NCI-H128 (cell line): ENCODE measurements around the gene FCGR3B.
"Not testable (repeated sequence)": the region's sequence is repeated elsewhere in the genome, so short reads cannot be mapped to it uniquely, and the experiment has no call there.

Source experiments
- DNase-seq: peaks from one replicate; lab custom pipeline; 2025; ENCODE audit not compliant: unreplicated experiment; lab: John Stamatoyannopoulos, UW

Gene FCGR3B

DNA sequence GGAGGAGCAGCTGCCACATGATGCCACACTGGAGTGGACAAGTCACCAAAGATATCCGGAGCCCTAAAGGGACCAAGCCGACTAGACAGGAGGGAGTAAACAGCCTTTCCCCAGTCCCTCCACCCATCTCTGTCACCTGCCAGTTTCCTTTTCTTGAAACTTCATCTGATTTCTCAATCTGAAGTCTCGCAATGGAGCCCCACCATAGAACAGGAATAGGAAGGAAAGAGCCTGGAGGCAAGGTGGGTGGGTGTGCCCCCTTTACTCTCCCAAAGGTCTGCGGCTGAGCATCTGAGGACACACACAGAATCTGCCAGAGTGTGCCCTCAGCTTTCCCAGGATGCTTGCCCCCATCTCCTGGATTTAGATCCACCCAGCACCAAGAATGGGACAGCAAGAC is at the start of gene FCGR3B:
Gene FCGR3B, minus strand, starts transcription at position 101 of the 400 bp plus-strand sequence. Its CDS starts 82 bp downstream, at position 19.
- DNase-seq: no peak

- DNase-seq: no peak
Measured at GRCh38 chr1:161678500-161678899, 47.5 kb upstream of the FCGR3B start.

DNA sequence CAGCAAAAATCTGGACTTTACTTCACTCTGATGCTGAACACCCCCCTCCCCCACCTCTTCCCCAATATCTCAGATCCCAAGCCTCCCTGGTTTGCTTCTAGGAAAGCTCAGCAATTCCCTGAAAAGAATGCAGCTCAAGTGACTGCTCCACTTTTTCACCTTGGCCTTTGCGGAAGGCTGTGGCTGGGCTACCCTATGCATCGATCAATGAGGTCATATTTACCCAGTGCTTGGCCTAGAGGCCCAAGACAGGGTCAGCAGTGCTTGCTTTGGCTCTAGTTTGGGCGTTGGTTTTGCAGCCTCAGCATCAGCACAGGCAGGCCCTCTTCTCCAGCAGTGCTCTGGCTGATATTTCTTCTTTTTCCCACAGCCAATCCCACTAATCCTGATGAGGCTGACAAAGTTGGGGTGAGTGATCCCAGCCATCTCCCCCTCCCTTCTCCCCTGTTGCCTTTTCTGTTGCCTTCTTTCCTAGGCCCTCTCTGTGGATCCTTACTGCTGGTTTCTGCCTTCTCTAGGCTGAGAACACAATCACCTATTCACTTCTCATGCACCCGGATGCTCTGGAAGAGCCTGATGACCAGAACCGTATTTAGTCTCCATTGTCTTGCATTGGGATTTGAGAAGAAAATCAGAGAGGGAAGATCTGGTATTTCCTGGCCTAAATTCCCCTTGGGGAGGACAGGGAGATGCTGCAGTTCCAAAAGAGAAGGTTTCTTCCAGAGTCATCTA is 46.1 kb upstream of the FCGR3B start:
- DNase-seq: no peak

GRCh38 chr1:161676441-161676840 is 45.5 kb upstream of the FCGR3B start:
- DNase-seq: no peak

- not testable (repeated sequence) for DNase-seq
Measured at GRCh38 chr1:161674908-161675307, 43.9 kb upstream of the FCGR3B start.

GRCh38 chr1:161674447-161674846 is 43.5 kb upstream of the FCGR3B start:
- not testable (repeated sequence) for DNase-seq

- DNase-seq: not testable (repeated sequence)
Measured at GRCh38 chr1:161673437-161673836, 42.5 kb upstream of the FCGR3B start.

- DNase-seq: not testable (repeated sequence)
Measured at GRCh38 chr1:161671045-161672020, 40.4 kb upstream of the FCGR3B start.

DNA sequence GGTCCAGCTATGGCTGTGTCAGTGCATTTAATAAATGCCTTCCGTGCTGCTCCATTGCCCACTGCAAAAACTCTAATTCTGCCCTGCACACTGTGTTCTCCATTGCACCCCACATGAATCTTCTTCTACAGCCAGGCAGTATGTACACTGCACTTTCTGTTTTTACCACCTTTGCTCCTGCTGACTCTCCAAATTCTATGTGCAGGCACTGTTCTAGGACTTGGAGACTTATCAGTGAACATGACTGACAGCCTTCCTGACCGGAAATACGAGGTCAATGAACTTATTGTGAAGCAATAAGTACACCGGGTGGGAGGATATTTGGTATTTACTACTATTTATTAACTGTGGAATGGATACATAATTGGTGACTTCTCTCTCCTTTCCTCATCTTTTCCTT is 33.7 kb upstream of the FCGR3B start:
- not testable (repeated sequence) for DNase-seq

- not testable (repeated sequence) for DNase-seq
Measured at GRCh38 chr1:161663569-161663968, 32.6 kb upstream of the FCGR3B start.

DNA sequence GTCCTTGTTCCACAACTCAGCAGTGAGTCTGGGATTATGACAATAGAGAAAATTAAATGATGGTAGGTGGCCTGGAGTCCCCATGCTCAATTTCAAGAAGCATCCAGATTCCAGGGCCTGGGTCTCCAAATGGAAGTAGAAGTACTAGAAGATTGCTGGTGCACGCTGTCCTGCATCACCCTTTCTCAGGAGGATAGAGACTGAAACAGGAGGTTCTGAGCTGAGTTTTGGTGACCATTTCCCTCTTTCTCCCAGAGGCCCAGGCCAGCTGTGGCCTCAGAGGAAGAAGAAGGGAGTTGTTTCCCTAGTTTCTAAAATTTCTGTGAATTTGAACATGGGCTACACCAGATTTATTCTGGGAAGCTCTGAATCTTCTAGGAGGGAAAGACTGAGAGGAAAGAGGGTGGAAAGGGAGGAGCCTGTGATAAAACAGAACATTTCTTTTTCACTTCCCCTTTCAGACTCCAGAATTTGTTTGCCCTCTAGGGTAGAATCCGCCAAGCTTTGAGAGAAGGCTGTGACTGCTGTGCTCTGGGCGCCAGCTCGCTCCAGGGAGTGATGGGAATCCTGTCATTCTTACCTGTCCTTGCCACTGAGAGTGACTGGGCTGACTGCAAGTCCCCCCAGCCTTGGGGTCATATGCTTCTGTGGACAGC is 31.8 kb upstream of the FCGR3B start, which contains the start of gene FCGR2B:
Gene FCGR2B, plus strand, starts transcription at position 460 of the 656 bp plus-strand sequence. Its CDS starts 99 bp downstream, at position 559.
- DNase-seq: not testable (repeated sequence)

GRCh38 chr1:161661660-161662311 is 30.8 kb upstream of the FCGR3B start:
- DNase-seq: not testable (repeated sequence)

DNA sequence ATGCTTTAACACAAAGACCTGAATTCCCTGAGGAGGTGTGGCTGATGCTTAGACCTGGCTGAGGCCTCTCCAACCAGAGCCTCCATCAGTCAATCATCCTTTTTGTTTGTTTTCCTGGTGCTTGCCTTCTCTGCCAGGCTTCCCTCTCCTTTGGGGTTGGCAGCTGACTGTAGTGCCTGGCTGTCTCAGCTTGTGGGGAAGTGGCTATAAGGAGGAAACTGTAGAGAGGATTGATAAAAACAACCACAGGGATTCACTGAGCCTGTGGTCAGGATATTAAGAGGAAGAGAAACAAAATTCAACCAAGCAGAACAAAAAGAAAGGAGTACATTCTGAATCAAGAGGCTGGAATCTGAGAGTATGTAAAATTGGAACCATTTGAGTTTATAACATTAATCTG is 27.5 kb upstream of the FCGR3B start:
- not testable (repeated sequence) for DNase-seq

- DNase-seq: not testable (repeated sequence)
Measured at GRCh38 chr1:161653971-161654370, 23.0 kb upstream of the FCGR3B start.

- not testable (repeated sequence) for DNase-seq
Measured at GRCh38 chr1:161653541-161653940, 22.6 kb upstream of the FCGR3B start.

DNA sequence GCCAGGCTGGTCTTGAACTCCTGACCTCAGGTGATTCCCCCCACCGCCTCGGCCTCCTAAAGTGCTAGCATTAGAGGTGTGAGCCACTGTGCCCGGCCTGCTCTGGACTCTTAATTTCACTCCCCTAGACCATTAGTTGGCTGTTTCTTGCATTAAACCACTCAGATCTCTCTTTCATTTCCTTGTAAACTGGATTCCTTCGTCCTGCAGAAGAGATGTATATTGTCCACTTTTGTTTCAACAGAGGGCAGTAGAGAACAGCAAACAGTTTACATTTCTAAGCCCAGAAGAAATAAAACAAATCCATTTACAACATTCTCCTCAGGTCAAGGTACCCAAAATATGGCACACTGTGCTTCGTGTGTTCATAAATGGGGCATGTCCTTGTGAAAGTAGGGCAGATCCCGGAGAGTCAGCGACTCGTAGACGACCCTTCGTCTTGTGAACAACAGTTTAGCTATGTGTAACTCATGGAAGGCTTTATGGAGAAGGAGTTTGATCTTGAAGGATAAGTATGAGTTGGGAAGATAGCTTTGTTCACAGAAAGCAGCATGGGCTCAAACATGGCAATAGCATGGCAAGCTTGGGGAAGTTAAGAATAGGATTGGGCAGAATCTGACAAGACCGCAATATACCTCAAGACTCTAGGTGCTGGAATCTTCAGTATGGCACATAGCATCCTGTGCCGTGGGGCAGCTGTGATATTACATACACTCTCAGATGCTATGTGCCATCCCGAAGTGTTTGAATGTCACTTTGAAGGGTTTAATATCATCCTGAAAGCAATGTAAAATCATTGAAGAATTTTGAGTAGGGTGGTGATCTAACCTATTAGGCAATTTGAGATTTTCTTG is 16.8 kb upstream of the FCGR3B start:
- DNase-seq: not testable (repeated sequence)

DNA sequence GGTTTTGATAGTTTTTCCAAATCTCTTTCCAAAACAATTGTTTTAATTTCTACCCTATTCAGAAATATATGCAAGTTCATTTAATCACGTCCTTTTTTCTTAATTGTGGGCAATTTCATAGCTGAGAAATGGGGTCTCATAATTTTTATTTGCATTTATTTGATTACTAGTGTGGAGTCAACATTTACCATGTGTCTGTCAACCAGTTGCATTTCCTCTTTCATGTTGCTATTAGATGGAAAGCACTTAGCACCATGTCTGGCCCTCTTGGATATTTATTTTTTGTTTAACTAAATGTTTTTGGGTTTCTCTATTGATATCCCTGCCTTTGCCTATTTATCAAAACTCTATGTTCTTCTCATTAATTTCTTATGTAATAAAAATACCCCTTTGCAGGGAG is 13.9 kb upstream of the FCGR3B start:
- not testable (repeated sequence) for DNase-seq

DNA sequence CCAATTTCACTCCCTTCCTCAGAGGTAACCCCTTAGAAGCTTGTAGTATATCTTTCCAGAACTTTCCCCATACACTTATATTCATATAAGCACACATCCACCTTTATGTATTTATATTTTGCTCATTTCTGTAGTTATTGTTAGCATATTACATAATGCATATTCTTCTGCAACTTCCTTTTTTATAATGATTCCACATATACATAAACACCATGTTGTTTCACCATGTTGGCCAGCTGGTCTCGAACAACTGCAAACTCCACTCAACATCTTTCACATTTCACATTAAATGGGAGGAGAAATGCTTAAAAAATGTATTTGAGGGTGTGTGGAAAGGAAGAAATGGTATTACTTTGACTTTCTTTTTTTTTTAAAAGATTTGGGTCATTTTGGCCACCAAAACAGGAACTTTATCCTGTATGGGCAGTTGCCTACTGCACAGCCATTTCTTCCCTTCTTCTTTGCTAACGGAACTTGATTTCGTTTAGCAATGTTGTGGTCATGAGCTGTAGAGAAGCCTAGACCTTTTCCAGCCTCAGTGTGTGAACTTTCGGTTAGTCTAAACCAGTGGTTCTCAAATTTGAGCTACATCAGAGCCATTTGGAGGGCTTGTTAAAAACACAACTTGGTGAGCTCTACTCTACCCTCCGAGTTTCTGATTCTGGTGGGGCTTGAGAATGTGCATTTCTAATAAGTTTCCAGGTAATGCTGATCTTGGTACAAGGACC is 12.7 kb upstream of the FCGR3B start:
- not testable (repeated sequence) for DNase-seq

GRCh38 chr1:161642697-161643096 is 11.7 kb upstream of the FCGR3B start:
- DNase-seq: not testable (repeated sequence)
